ENCODE data around the gene ZNF777. TPM values are rescaled to one million over a fixed set of nuclear protein-coding genes. Genes with fewer than 3 reads are reported as not detected.
A peak's percentile ranks its signal among the peaks of the same experiment; 100 is the strongest.

The ZNF777 gene
- total and polyA plus RNA-seq, 9 of the 15 experiments (the other 6 are each of a cell fraction or from before 2014, with no cell fraction given) = 0.11 to 32.6 (median 9.0) TPM

DNA sequence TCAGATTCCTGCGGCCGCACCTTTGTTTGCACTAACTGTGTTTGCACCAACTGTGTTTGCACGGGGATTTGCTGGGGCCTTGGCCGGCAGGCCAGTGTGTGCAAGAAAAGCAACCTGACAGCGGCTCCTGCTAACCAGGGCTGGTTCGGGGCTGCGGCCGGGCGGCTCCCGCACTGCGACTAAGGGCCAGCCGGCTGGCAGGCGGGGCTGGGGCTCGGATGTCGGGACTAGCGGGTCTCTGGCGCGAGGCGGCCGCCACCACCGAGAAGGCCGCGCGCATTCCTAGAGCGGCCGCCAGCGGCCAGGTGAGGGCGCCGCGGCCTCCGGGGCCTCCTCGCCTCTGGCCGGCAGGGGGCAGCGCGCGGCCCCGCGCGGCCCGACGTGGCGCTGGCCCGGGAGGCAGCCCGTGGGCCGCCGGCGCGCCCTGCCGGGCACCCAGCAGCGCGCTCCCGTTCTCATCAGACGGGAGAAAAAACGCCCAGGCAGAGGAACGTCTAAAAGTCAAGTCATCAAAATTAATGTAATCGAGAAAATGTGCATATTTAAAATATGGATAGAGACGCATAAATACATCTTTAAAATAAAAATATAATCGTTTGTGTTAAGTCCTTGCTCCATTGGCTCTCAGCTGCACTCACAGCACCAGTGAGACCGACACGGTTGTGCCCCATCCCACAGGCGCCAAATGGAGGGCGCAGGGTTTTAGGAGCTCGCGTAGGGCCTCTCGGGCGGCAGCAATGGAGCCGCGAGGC, 38.5 kb downstream of the ZNF777 start (continued):
- no peak for TF ChIP-seq CHD7 (IDR thresholded peaks at IDR 0.05; ENCODE audit: low read depth, low read length)
- TF ChIP-seq NELFE (IDR thresholded peaks at IDR 0.05; ENCODE audit: insufficient read depth, insufficient read length) = no peak
- TF ChIP-seq ASH1L (IDR thresholded peaks at IDR 0.05; ENCODE audit: borderline replicate concordance, low read depth, partially characterized antibody) = no peak
- no peak for TF ChIP-seq THRAP3 (IDR thresholded peaks at IDR 0.05; ENCODE audit: borderline replicate concordance)
- peak; percentile 62; the same call in 1 of the 2 replicates for TF ChIP-seq ZNF589 (CRISPR knock-in tag; IDR thresholded peaks at IDR 0.05; ENCODE audit: low read depth)
- TF ChIP-seq POU5F1 (IDR thresholded peaks at IDR 0.05; ENCODE audit: borderline replicate concordance, low read depth, low read length, partially characterized antibody) = no peak
- TF ChIP-seq, protein P1, sequence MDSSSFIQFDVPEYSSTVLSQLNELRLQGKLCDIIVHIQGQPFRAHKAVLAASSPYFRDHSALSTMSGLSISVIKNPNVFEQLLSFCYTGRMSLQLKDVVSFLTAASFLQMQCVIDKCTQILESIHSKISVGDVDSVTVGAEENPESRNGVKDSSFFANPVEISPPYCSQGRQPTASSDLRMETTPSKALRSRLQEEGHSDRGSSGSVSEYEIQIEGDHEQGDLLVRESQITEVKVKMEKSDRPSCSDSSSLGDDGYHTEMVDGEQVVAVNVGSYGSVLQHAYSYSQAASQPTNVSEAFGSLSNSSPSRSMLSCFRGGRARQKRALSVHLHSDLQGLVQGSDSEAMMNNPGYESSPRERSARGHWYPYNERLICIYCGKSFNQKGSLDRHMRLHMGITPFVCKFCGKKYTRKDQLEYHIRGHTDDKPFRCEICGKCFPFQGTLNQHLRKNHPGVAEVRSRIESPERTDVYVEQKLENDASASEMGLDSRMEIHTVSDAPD (CRISPR knock-in tag; IDR thresholded peaks at IDR 0.05) = no peak
- 0 out of 2 replicates have a peak, but pooled peaks have one; percentile 41 for TF ChIP-seq NR3C1 (CRISPR knock-in tag; IDR thresholded peaks at IDR 0.05)
- TF ChIP-seq ZNF184 (CRISPR knock-in tag; IDR thresholded peaks at IDR 0.05) = no peak
- no peak for TF ChIP-seq RFX7 (CRISPR knock-in tag; IDR thresholded peaks at IDR 0.05)
- no peak for TF ChIP-seq ZNF408 (CRISPR knock-in tag; IDR thresholded peaks at IDR 0.05; ENCODE audit: low read depth)
- TF ChIP-seq PYGO2 (tag; IDR thresholded peaks at IDR 0.05) = no peak
- no peak for TF ChIP-seq HOXB6 (CRISPR knock-in tag; IDR thresholded peaks at IDR 0.05; ENCODE audit: borderline replicate concordance)
- TF ChIP-seq ETV1 (tag; conservative IDR thresholded peaks at IDR 0.05; ENCODE audit: low read depth) = no peak
- no peak for TF ChIP-seq RUNX1 (IDR thresholded peaks at IDR 0.05; ENCODE audit: low read depth)
- TF ChIP-seq TBP (optimal IDR thresholded peaks at IDR 0.05; ENCODE audit: low read depth, low read length) = peak; percentile 63

Data from K562 (cell line).